NCI-H446 (cell line): ENCODE results near the gene PFKP.

Experiments
- DNase-seq, 2 experiments: peaks; one replicate each; lab custom pipeline; 2025; lab: John Stamatoyannopoulos, UW

Gene PFKP

DNA sequence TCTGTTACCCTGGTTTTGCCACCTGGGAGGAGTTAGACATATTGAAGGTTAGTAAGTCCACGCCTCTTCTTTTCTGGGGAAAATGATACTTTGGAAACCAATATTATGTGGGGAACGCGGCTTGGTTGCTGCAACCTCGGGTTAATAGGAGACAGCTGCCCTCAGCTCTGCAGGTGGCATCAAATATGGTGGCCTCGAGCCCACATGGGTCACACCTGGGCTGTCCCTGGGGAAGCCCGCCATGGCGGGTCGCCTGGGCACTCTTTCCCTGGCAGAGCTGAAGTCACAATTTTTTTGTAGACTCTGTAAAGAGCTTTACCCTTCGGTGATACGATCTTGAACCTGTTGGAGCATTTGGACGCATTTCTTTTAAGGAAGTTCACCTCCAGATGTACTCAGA lies 2.5 kb downstream of the PFKP start:
- no peak for DNase-seq

DNA sequence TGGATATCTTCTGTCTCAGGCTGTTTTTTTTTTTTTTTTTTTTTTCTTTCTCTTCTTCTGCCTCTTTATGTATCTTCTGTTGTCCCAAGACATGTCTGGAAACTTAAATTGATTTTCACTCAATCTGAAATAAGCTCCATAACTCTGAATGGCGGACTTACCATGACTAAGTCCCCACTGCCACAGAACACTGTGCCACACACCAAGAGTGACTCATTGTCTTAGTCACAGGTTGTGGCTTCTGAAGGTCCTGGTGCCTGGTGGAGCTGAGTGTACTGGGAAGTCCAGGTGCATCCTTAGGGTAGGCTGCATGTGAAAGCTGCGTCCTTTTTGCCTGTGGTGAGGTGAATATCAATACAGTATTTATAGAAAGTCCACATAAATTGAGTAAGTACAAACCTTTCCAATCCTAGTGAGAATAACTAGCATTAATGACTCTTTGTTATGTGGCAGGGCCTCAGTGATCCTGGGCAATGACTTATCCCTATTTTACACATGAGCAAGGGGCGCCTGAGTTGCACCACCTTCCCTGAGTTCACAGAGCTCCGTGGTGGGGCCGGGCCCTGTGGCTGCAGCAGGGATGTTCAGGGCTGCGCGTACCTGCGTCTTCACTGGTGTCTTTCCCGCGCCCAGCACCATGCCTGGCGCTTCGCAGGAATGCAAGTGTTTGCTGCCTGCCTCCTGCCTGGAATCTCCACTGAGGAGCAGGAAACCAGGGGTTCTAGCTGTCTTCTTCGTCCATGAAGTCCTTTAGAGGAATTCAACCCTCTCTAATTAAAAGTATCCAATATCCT lies 4.3 kb downstream of the PFKP start:
- DNase-seq = no peak

DNA sequence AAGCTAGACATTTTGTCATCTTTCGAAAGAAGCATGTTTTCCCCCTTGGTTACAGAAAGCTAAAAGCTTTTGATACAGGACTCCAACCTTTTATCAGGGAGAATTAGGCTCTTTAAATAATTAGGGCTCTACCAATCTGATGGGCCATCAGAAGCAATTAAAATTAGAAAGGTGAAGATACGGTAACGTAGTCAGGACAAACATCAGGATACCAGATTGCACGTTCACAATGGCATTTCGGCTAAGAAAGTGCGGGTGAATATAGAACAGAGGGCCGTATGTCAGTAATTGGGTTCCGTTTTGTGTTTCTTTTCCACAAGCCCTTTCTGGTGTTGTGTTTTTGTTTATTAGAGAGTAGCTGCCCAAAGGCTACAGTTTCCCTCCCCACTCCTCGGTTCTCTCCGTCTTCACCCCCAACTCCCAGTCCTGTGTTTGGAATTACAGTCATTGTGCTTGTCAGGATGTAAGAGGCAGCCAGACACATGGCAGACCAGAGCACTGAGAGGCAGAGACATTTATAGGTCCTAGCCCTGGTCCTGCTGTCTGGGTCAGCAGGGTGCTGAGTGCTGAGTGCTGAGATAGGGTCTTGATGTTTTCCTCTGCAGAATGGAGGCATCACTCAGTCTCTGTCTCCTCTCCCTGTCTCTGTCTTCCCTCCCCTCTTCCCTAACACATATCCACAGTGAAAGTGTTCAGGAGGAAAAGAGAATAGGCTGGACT lies 5.5 kb downstream of the PFKP start:
- no peak for DNase-seq

DNA sequence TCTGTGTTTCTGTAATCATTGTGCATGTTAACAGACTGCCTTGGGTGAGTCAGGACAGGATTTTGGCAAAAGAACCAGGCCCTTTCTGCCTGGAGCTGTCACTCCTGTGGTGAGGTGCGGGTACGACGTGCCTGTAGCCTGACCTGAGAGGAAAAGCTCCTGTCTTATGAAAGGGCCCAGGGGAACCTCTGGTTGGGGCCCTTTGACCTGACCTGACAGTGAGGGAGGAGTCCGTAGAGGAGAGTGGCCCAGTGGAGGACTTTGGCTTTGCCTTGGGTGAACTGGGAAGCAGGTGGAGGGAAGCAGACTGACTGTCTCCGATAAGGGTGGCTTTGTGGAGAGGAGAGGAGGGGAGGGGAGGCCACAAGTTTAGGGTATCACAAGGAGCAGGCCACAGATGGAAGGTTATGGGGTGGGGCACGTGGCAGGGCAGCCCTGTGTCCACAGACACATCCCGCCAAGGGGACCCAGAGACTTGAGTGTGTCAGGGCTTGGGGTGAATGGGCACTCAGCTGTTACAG lies 6.9 kb downstream of the PFKP start:
- peak in 1 of 2 experiments; percentile 14 for DNase-seq

DNA sequence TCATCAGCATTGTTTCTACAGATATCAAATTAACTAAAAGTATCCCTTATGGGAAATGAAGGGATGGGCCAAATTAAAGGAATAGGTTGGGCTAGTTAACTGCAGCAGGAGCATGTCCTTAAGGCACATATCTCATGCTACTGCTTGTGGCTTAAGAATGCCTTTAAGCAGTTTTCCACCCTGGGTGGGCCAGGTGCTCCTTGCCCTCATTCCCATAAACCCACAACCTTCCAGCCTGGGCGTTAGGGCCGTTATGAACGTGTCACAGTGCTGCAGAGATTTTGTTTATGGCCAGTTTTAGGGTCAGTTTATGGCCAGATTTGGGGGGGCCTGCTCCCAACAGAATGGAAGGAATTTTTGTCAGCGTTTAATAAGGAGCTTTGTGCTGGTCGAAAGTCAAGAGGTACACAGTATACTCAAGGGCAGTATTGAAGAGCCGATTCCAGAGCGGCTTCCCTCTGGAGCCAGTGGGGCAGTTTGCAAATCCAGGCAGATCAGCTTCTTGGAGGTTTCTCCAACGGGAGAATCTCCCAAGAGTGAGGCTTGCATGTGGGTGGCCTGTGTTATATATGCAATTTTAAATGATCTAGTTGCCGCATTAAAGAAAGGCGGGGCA lies 7.7 kb downstream of the PFKP start:
- DNase-seq = no peak

DNA sequence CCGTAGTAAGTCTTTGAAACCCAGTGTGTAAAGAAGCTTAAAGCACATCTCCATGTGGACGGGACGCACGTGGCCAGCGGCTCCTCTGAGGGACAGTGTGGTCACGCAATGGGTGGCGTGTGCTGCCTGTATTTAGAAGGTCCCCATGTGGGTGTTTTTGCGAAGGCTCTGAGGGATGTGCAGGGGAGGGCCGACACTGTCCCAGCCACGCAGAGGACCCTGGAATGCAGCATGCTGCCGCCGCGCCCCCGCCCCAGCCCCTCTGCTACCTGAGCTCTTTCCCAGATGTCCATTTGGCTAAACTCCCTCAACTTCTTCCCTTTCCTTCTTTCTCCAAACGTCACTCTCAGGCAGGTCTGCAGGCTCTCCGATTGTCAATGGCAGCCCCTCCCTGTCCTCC lies 8.8 kb downstream of the PFKP start:
- DNase-seq = no peak

DNA sequence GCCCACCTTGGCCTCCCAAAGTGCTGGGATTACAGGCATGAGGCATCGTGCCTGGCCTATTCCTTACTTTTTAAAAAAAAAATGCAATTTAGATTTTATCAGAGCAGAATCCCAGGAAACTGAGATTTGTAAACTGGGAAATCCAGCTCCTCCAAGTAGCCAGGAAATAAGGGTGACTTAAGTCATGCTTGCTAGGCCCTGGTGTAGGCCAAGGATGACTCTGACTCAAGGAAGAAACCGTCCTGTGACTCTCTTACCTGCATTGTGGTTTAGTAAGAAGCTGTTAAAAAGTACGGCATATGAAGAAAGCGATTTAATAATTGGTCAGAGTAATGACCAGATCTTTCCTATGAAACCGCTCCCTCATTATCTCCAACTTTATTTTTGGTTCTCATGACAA lies 10.2 kb downstream of the PFKP start:
- no peak for DNase-seq

DNA sequence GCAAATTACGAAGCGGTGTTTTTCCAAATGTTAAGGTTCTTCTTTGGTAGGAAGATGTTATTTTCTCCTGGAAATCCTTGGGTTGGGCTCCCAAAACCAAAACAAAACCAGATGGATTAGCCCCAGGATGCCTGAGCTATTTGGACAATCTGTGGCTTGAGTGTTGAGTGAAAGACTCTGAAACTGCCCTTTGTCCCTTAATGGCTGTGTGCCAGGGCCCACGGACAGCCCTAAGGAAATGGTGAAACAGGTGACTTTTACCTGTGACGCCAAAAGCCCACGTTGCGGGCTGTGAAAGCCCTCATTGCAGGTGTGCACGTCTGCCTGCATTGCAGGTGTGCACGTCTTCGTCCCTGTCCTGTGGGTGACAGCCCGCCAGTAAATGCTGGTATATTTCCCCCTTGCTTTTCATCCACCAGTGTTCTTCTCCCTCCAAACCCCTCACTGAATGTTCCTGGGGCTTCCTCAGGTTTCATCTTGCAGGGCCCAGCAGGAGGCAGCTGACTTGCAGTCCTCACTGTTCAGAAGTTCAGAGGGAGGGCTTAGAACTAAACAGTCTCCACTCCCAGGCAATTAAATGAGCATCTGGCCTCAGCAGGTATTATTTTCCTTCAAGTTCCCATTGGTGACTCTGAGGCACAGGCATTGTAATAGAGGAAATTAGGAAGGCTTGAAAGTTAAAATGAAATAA lies 10.7 kb downstream of the PFKP start:
- DNase-seq = peak in 1 of 2 experiments; percentile 22

DNA sequence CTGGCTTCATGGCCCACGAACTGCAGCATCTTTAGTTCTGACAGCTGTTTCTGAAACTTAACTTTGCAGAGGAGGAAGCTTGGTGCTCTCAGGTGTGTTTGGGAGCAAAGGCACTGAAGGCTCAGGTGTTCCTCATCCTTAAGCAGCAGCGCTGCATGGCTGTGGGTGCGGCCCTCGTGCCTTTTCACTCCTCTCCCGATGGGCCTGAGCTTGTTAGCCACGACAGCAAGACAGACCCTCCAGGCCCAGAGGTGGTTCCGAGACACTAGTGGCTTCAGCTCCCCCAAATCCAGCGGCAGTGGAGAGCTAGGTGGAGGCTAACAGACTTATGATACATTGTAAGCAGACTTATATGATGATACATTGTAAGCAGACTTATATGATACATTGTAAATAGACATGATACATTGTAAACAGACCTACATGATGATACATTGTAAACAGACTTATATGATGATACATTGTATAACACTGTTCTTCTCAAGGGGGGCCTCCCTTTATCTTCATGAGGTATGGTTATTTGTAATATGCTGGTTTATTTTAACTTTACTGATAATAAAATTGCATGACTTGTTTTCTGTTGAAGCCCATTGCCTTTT lies 14.1 kb downstream of the PFKP start:
- DNase-seq = no peak

DNA sequence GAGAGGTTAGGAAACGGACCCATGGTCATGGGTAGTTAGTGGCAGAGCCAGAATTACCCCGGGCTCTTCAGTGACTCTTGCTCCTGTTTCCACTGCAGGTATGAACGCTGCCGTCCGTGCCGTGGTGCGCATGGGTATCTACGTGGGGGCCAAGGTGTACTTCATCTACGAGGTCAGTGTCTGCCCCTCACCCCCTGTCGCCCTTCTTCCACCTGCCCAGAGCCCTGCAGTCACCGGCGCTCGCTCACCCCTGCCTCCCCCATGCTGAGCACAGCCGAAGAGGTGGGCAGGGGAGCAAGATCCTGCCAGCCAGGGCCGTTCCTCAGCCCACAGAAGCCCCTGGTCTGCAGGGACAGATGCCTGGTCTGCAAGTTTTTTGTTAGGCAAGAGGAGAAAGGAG lies 14.9 kb downstream of the PFKP start:
- DNase-seq = no peak

DNA sequence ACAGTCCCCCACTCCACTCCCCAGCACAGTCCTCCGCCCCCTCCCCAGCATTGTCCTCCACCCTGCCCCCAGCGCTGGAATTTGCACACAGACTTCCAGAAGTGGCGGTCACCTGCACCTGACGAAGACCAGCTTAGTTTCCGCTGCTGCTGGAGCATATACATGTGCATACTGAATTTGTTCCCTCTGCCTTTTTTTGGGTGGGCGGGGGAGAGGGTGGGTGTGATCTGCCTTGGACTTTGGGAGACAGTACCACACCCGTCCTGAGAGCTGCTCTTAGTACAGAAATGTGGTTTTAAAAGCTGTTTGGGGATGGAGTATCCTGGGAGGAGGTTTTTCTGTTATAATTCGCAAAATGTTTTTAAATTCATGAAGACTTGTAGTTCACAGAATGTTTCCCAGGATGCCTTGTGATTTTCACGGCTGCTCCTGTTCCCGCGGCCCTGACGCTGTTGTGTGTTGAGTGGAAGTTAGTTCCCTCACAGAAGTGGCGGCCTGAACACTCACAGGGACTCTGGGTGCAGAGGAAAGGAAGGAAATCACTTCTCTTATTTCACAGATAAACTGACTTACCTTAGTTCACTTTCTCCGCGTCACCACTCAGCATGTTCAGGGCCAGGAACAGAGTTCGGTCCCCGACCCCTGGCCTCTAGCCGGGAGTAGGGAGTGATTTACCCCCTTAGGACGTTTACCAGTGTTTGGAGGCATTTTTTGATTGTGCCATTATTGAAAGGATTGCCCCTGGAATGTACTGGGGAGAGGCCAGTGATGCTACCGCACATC lies 18.6 kb downstream of the PFKP start:
- DNase-seq = no peak

DNA sequence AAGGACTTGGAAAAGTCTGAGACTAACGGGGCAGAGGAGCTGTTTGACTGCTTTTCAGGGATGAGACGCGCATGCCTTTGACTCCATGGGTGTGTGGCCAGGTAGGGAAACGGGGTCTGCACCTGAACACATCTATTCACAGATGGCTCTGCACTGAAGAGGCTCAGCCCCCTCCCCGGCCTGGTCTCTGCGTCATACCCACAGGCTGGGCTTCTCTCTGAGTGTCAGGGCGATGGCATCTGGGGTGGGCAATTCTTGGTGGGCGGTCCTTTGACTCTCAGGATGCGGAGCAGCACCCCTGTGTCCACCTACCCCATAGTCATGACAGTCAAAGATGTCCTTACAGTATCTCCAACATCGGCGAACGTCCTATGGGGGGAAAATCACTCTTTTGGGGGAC lies 23.0 kb downstream of the PFKP start:
- no peak for DNase-seq

DNA sequence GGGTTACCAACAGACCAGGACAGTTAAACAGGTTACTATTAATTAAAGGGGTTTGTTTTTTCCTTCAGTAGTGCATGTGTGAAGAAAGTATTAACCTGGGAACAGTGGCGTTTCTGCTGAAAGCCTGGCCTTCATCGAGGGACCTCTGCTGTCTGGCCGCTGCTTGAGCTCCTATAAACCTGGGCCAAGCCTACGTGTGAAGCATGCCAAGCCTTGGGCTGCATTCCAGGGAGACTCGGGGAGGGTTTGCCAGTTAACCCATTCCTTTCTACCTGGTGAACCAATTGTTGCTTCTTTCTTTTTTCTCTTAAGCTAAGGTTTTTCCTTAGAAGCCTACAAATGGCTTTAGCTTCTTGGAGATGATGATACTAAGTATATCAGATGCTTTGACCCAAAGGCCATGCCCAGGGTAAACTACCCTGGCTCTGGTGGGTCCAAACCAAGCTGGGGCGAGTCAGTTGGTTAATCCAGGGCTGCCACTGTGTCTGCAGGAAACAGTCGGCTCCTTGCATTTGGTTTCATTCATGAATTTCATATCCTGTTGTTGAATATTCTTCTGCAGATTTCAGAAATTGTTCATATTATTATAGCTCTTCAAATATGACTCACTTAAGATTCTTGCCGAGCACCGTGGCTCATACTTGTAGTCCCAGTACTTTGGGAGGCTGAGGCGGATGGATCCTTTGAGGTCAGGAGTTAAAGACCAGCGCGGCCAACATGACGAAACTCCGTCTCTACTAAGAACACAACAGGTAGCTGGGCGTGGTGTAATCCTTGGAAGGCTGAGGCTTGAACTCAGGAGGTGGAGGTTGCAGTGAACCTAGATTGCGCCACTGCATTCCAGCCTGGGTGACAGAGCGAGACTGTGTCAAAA lies 23.8 kb downstream of the PFKP start:
- peak; percentile 13 to 62 for DNase-seq

DNA sequence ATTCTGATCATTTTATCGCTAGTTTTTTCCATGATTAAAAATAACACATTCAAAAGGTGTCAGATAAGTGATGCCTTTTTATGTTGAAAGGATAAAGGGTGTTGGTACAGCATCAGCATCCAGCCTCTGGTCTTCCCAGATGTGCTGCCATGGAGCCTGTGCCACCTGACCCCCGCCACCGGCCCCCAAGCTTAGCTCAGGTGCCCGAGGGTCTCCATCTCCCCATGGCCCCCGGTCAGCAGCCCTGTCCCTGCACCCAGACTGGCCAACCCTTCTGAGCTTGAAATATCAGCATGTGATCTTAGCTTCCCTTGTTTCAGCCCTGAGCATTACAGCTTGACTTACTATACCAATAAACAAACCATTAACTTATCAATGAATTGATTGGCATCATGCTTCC lies 24.6 kb downstream of the PFKP start:
- DNase-seq = no peak

DNA sequence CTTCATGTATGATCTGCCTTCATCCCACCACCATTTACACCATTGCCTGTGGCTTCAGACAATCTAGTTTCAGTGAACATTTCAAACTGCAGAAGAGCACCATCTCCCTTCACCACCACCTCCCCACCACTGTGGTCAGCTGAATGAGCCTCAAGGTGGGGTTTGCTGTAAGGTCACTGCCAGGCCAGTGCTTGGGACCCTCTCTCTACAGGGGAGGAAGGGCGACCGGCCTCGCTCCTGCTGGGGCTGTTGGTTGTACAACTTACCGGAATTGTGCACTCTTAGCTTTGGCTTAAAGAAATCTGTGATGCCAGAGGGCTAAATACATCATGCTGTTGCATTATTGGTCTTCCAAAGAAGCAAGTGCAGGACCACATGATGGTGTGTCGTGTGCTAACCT lies 26.6 kb downstream of the PFKP start:
- DNase-seq = no peak

DNA sequence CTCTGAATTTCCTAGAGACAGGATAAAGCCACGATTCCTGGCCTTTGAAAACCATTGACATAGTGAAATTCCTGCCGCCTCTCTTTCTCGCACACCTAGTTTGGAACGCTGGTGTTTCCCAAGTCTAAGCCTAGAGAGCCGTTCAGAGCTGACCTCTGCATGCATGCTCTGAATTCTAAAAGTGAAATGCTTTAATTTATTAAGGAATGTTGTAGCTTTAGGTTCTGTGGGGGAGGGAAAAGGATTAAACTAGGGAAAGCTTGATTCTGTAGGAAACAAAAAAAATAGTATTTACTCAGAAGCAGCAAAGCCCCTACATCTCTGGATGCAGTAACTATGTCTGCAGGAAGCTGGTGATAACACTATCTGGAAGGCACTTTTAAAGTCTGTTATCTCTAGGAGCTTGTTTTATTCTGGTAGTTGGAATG lies 27.3 kb downstream of the PFKP start:
- no peak for DNase-seq

DNA sequence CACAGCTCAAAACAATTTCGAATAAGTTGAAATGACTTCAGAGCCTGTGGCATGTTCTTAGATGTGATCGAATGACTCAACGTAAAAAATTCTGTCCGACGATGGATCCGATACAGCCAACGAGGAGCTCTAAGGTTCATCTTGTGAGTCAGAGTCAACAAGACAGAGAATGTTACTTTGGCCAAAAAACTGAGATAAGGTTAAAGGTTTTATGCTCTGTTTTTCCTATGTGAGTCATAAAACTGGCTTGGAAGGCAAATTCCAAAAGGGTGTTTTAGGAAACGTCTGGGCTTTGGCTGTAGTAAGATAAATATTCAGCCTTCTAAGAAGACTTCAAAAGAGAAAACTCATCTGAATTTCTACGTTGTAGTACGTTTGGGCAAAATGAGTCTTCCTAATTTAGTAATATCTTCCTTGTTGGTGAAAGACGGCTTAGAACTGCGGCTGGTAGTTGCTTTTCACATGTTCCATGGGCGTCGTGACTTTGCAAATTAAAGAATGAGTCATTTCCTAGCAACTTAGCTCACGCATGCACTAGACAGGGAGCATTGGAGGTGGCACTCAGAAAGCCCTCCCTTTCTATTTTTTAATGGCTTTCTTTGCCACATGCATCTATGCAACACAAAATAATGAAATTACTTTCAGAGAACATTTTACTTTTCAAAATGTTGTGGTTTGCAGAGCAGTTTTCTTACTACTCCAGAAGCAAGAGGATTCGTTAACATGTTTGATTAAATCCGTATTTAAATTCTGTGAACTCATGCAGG lies 28.2 kb downstream of the PFKP start:
- no peak for DNase-seq

DNA sequence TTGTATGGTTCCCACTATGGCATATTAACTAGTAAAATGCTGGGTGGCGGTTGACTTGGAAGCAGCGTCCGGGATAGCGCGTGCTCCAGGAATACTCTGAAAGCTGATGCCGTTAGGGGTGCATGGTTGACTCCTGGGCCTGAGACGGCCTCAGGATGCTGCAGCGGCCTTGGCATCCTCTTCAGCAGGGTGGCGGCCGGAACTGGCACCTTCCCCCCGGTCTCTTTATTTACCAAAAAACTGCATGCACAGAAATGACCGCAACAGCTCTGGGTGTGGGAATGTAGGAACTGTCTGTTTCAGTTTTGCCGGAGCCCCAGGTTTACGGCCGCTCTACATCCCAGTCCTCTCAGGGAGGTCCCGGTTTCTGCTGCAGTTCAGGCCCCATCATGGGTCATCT lies 28.8 kb downstream of the PFKP start:
- no peak for DNase-seq

DNA sequence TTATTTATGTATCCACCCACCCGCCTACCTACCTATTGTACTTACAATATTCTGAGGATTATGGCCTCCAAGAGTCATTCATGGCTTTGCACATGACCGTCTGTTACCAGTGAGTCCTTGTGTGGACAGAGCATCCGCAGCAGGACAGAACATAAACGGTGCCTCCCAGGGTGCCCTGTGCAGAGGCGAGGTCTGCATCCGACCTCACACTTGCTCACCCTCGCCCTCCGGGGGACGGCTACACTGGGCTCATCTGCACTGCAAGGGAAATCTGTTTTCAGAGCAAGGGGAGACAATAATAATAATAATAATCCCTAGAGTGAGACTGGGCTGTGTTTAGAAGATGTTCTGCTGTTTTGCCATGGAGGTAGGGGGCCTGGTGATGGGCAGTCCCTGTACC lies 29.8 kb downstream of the PFKP start:
- no peak for DNase-seq
